ENCODE measurements around the gene TTLL7.

The TTLL7 gene

DNA sequence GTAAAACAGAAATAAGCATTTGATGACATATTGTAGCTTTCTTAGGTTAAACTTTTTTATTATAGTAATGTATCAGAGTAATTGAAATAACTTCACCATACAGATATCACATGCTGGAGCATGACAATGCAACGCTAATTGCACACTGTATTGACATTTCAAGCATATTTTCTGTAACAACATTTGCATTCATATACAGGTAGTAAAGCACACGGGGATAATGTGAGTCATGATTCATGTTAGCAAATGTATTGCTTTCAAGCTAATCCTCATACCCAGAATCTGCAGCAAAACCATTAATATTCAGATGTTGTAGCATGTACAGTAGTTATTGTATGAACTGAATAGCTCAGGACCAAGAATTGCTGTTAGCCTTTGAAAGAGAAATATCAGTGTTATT, 133.9 kb downstream of the TTLL7 start:
- no peak for DNase-seq (ENCODE audit: low spot score)

- DNase-seq (ENCODE audit: low spot score): peak; percentile 91
Measured at GRCh38 chr1:83860490-83861221, 138.3 kb downstream of the TTLL7 start.

DNA sequence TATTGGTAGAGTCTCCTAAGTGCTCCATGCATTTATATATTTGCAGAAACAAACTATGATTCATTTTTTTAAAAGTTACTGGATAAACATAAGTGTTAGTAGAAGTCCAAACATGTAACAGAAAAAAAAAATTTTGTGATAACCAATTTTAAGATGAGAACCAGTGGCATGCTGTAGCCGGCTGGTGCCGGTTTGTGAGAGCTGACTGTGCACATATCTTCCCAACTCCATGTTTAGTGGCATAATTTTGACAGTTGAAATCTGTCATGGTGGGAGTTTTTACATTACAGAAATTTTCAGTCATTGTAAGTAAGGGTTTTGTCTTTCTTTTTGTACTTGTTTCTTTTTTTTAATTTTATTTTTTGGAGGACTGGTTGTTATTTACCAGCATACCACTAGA, 141.2 kb downstream of the TTLL7 start:
- no peak for DNase-seq (ENCODE audit: low spot score)

- no peak for DNase-seq (ENCODE audit: low spot score)
Measured at GRCh38 chr1:83857103-83857502, 141.8 kb downstream of the TTLL7 start.

DNA sequence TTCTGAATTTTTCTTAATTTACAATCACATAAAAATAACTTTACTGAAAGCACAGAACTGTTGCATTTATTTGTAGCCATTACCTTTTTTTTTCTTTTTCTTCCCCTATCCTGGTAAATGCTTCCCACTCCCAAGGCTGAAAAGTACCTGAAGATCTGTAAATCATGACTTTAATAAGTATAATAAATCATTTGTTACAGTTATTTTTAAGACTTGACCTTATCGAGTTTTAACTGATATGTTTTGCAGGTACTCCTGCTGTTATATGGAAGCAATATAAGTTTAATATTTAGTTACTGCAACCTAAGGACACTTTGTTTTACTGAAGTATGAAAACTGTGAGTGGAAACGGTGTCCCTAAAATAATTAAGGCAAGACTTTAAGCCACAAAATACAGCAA, 142.6 kb downstream of the TTLL7 start:
- DNase-seq (ENCODE audit: low spot score): no peak

DNA sequence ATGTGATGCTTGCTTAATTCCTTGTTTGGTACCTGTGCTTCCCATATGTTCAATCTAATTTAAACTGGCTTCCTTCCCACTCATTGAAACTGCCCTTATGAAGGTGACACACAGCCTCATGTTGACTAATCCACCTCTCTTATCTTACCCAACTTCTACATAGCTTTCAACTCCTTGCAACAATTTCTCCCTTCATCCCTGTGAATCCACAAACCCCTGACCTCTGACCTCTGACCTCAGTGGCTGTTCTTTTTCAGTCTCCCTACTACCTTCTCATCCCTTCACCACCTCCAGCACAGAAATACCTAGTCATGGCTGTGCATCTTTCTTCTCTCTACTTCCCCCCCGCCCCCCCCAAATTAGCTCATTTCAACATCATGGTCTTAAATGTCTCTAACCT, 144.5 kb downstream of the TTLL7 start:
- DNase-seq (ENCODE audit: low spot score): no peak

GRCh38 chr1:83850834-83851233, 148.1 kb downstream of the TTLL7 start:
- no peak for DNase-seq (ENCODE audit: low spot score)

- DNase-seq (ENCODE audit: low spot score): no peak
Measured at GRCh38 chr1:83849191-83850061, 149.5 kb downstream of the TTLL7 start.

DNA sequence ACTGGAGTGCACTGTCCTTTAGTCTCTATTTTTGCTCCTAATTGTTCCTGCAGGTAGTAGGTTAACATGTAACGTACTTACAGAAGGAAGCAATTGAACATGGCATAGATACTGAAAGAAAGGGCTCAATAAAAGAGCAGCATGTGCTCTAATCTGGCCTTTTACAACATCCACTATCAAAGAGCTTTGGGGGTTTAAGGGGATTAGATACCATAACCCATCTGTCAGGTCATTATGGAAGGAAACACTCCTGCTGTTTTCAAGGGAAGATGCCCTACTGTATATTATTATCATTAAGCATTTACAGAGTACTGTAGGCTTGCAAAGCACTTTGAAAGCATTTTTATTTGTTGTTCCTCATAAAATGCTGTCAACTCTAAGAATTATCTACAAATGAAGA, 152.8 kb downstream of the TTLL7 start:
- no peak for DNase-seq (ENCODE audit: low spot score)

DNA sequence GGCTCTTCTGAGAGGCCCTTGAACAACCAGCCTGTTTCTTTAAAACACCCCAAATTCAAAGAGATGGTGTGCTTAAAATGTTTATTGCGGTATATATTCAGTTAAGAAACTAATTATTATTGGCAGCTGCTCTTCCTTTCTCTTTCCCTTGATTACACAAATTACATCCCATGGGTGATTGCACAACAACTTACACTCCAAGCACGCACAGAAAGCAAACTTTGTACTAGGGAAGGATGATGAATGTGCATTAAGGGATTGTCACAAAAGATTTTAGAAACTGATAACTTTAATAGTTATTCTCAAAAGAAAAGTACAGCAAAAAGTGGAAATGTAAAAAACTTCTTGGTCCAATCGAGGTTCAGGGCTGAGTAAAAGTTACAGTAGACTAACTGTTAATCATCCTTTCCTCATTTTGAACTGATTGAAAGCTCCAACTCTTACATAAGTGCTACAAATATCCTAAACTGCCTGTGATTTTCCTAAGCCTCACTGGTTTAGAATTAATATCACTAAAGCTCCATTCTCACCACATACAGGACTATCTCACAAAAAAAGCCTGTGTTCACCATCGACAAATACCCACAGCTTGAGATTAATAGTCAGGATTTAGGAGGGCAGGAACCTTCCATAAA, 153.4 kb downstream of the TTLL7 start:
- no peak for DNase-seq (ENCODE audit: low spot score)

- no peak for DNase-seq (ENCODE audit: low spot score)
Measured at GRCh38 chr1:83844546-83844945, 154.4 kb downstream of the TTLL7 start.

GRCh38 chr1:83839566-83840173, 159.3 kb downstream of the TTLL7 start:
- DNase-seq (ENCODE audit: low spot score): no peak

GRCh38 chr1:83838573-83838972, 160.4 kb downstream of the TTLL7 start:
- DNase-seq (ENCODE audit: low spot score): no peak

DNA sequence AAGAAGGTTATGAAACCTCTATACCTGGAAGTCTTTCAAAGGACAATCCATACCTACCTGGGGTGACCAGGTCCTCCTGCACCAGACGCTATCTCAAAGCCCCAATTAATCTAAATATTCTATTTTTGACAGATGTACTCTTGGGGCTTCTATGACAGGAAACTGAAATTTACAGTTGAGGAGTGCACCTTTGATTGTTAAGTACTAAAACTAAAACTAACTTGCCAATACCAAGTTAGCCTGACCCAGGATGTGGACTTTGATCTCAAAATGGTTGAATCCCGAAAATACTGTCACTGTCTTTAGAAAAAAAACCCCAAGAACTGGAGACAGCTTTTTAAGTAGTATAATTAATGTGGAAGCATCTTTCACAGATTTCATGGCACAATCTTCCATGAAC, 162.4 kb downstream of the TTLL7 start:
- DNase-seq (ENCODE audit: low spot score): no peak

DNA sequence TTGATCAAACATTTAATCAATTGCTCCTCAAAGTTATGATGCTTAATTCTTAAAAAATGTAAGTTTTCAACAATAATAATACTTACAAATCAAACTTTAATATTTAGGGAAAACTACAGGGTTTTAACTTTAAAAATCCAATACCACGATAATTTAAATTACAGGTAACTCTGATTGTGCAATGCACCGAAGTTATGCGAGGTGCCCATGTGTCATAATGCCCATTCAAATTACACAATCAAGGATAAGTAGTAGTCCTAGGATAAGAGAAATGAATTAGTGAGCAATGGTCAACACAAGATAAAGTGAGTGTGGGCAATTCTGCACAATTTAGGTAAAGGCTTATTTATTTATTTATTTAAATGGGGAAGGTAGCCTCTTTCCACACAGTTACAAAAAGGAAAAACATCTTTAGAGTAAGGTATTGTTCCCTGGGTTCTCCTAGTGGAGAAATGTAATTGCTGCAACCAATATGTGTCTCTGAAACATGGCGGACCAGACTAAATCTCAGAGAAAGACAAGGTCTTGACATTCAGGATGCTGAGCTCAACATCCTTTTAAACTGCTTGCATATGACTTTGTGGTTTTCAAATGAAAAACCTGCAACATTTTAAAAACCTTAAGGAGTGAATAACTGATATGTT, 164.2 kb downstream of the TTLL7 start:
- no peak for DNase-seq (ENCODE audit: low spot score)

DNA sequence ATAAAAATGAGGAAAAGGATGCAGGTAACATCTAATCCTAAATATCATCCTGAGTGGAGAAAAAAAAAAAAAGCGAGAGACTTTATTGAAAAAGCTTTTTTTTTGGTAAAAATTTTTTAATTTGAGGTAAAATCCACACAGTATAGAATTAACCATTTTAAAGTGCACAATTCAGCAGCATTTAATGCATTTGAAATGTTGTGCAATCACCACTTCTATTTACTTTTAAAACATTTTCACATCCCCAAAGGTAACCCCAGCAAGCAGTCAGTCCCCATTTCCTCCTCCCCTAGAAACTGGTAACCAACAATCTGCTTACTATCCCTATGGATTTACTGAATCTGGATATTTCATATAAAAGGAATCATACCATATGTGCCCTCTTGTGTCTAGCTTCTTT, 166.7 kb downstream of the TTLL7 start:
- DNase-seq (ENCODE audit: low spot score): no peak

DNA sequence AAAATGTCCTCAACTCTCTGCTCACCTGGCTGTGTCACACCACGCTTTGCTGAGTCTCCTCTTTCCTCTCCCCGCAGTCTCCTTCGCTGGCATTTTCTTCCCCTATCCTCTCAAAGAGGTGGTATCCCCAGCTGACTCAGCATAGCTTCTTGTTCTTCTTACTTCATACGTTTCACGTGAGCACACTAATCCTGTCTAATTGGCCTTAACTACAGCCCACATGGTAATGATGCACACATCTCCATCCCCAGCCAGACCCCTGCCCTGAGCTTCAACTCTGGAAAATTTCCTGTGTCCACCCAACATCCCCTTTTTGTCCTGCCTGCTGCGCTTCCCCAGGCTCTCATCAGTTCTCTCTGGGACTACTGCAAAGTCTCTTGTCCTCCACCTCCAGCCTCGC, 169.8 kb downstream of the TTLL7 start:
- no peak for DNase-seq (ENCODE audit: low spot score)

- DNase-seq (ENCODE audit: low spot score): no peak
Measured at GRCh38 chr1:83828456-83828855, 170.5 kb downstream of the TTLL7 start.

GRCh38 chr1:83827741-83828140, 171.2 kb downstream of the TTLL7 start:
- no peak for DNase-seq (ENCODE audit: low spot score)

GRCh38 chr1:83822208-83822607, 176.7 kb downstream of the TTLL7 start:
- no peak for DNase-seq (ENCODE audit: low spot score)

DNA sequence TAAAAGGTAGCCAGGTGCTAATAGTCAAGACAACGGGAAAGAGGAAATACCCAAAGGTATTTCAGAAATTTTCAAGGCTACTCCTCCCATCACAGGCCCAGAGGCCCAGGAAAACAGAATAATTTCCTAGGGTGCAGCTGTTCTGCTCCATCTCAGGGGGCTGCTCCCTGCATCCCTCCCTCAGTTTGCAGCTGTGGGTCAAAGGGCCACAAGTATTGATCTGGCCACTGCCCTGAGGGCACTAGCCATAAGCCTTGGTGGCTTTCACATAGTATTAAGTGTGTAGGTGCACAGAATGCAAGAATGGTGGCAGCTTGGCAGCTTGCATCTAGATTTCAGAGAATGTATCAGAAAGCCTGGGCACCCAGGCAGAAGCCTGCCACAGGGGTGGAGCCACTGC, 179.5 kb downstream of the TTLL7 start:
- DNase-seq (ENCODE audit: low spot score): no peak

GRCh38 chr1:83818916-83819315, 180.0 kb downstream of the TTLL7 start:
- no peak for DNase-seq (ENCODE audit: low spot score)
